HCT116 (cell line): ENCODE measurements around the gene TF. TPM values are rescaled to one million over a fixed set of nuclear protein-coding genes. Genes with fewer than 3 reads are reported as not detected.
A peak's percentile ranks its signal among the peaks of the same experiment; 100 is the strongest.

ENCODE experiments used
- ATAC-seq: fragments of 200-7000 bp; cut with Tn5 transposase; 2 replicates; pipeline ENCODE4 v1.9.1; 2020; ENCODE audit warnings: mild to moderate bottlenecking, moderate library complexity
- BruUV-seq: library from RNA; stranded (reverse); fragments of 400-500 nt; replicated peaks from 2 replicates; lab custom pipeline; 2021; lab: Mats Ljungman, UMichigan
- CTCF ChIA-PET: fragments of 300-600 bp; sonication (Branson Sonifier 250); formaldehyde crosslinking; loops from one replicate; lab custom pipeline; 2021; ENCODE audit warnings: antibody characterized with exemption; lab: Charles Lee
- POLR2A ChIA-PET: fragments of 300-600, 350-600 bp; sonication (Branson Sonifier 250); formaldehyde crosslinking; loops from one replicate; lab custom pipeline; 2021; ENCODE audit warnings: antibody characterized with exemption; lab: Charles Lee
- RAD21 ChIA-PET, 2 experiments: fragments of 300-600 bp; sonication (Branson Sonifier 250); formaldehyde crosslinking; loops; one replicate each; lab custom pipeline; 2023; ENCODE audit warnings: low total read pairs in 2 of 2; ENCODE audit not compliant: uncharacterized antibody in 2 of 2, unreplicated experiment in 2 of 2, low non-redundant PET in 1 of 2; lab: Charles Lee
- DNase-seq: peaks from one replicate; pipeline ENCODE4 v3.0.0-alpha.2; 2010; ENCODE audit warnings: low read depth, low spot score
- H2AFZ ChIP-seq: fragments of 200-600 bp; shearing (Covaris generic), sonication (generic); 2 replicates; pipeline ENCODE4 v1.6.1; 2017; ENCODE audit warnings: low read depth, mixed run types, mixed read lengths, antibody characterized with exemption, low read length; ENCODE audit not compliant: poor library complexity, severe bottlenecking
- H3K27ac ChIP-seq: 2 replicates; pipeline ENCODE4 v1.5.1; 2012; ENCODE audit warnings: low read depth, low read length
- H3K27me3 ChIP-seq: fragments of 200-600 bp; sonication (generic); 2 replicates; pipeline ENCODE4 v1.6.1; 2016; ENCODE audit warnings: mixed run types, low read length, mixed read lengths; ENCODE audit not compliant: insufficient read depth
- H3K36me3 ChIP-seq, 2 experiments: fragments of 200-500 bp in 1 of 2; fragments of 200-600 bp in 1 of 2; sonication (Bioruptor generic) in 1 of 2; sonication (generic) in 1 of 2; 2 replicates each; pipeline versions ENCODE4 v1.5.1 to v1.6.1; 2014 to 2016; ENCODE audit warnings: low read length in 2 of 2, inconsistent platforms in 1 of 2, mixed read lengths in 1 of 2, mixed run types in 1 of 2; ENCODE audit not compliant: insufficient read depth in 2 of 2, control insufficient read depth in 1 of 2
- H3K4me1 ChIP-seq, 2 experiments: fragments of 200-600 bp in 1 of 2; sonication (generic) in 1 of 2; 2 replicates each; pipeline versions ENCODE4 v1.5.1 to v1.6.1; 2012 to 2017; ENCODE audit warnings: low read length in 2 of 2, inconsistent platforms in 1 of 2, mild to moderate bottlenecking in 1 of 2, mixed read lengths in 1 of 2, mixed run types in 1 of 2, moderate library complexity in 1 of 2; ENCODE audit not compliant: insufficient read depth in 2 of 2, control insufficient read depth in 1 of 2
- H3K4me2 ChIP-seq: fragments of 200-600 bp; sonication (generic); 2 replicates; pipeline ENCODE4 v1.6.1; 2017; ENCODE audit warnings: mixed run types, low read length, mixed read lengths
- H3K4me3 ChIP-seq, 2 experiments: fragments of 200-600 bp in 1 of 2; sonication (generic) in 1 of 2; replicated peaks in 1 of 2; 2 replicates each; pipeline ENCODE4 v1.5.1; 2011 to 2016; ENCODE audit warnings: low read length in 2 of 2, control low read depth in 1 of 2, low read depth in 1 of 2, mild to moderate bottlenecking in 1 of 2, mixed read lengths in 1 of 2, mixed run types in 1 of 2
- H3K79me2 ChIP-seq: fragments of 200-600 bp; sonication (generic); 2 replicates; pipeline ENCODE4 v1.6.1; 2017; ENCODE audit warnings: mild to moderate bottlenecking, mixed run types, low read length, moderate library complexity, mixed read lengths; ENCODE audit not compliant: insufficient read depth
- H3K9ac ChIP-seq: fragments of 200-600 bp; sonication (generic); 2 replicates; pipeline ENCODE4 v1.6.1; 2016; ENCODE audit warnings: low read length, mixed read lengths
- H3K9me2 ChIP-seq: fragments of 200-600 bp; sonication (generic), shearing (Covaris generic); 2 replicates; pipeline ENCODE4 v1.6.1; 2017; ENCODE audit warnings: mixed run types, mild to moderate bottlenecking, moderate library complexity; ENCODE audit not compliant: insufficient read depth
- H3K9me3 ChIP-seq, 2 experiments: fragments of 200-500 bp in 1 of 2; fragments of 200-600 bp in 1 of 2; sonication (Bioruptor generic) in 1 of 2; sonication (generic) in 1 of 2; 2 replicates each; pipeline ENCODE4 v1.6.1; 2014 to 2017; ENCODE audit warnings: low read length in 2 of 2, mixed read lengths in 2 of 2, inconsistent platforms in 1 of 2, low read depth in 1 of 2, mild to moderate bottlenecking in 1 of 2, mixed run types in 1 of 2, moderate library complexity in 1 of 2; ENCODE audit not compliant: control insufficient read depth in 1 of 2, insufficient read depth in 1 of 2
- H4K20me1 ChIP-seq: fragments of 200-600 bp; sonication (generic), shearing (Covaris generic); 2 replicates; pipeline ENCODE4 v1.6.1; 2017; ENCODE audit warnings: mixed run types, mild to moderate bottlenecking, moderate library complexity; ENCODE audit not compliant: insufficient read depth
- CTCF ChIP-seq, 3 experiments: fragments of 200-600 bp in 1 of 3; sonication (generic) in 1 of 3; IDR thresholded peaks in 2 of 3; conservative IDR thresholded peaks in 1 of 3; 2 replicates each; pipeline ENCODE4 v1.5.1; 2012 to 2017; ENCODE audit warnings: low read depth in 2 of 3, low read length in 2 of 3, antibody characterized with exemption in 1 of 3, borderline replicate concordance in 1 of 3, control low read depth in 1 of 3, mild to moderate bottlenecking in 1 of 3, mixed read lengths in 1 of 3, mixed run types in 1 of 3, moderate library complexity in 1 of 3; ENCODE audit not compliant: insufficient read depth in 1 of 3
- EGR1 ChIP-seq: IDR thresholded peaks from 2 replicates; pipeline ENCODE4 v1.6.1; 2012; ENCODE audit warnings: low read depth
- FOSL1 ChIP-seq: IDR thresholded peaks from 2 replicates; pipeline ENCODE4 v1.6.1; 2012; ENCODE audit warnings: low read depth
- JUND ChIP-seq: IDR thresholded peaks from 2 replicates; pipeline ENCODE4 v1.6.1; 2012
- POLR2AphosphoS5 ChIP-seq: IDR thresholded peaks from 2 replicates; pipeline ENCODE4 v1.6.1; 2011; ENCODE audit warnings: mild to moderate bottlenecking, low read depth, low read length, moderate library complexity
- REST ChIP-seq: IDR thresholded peaks from 2 replicates; pipeline ENCODE4 v1.6.1; 2012; ENCODE audit warnings: low read depth
- SP1 ChIP-seq: IDR thresholded peaks from 2 replicates; pipeline ENCODE4 v1.6.1; 2012; ENCODE audit warnings: low read depth
- TCF7L2 ChIP-seq: IDR thresholded peaks from 2 replicates; pipeline ENCODE4 v1.7.0; 2011; ENCODE audit warnings: borderline replicate concordance, inconsistent platforms; ENCODE audit not compliant: insufficient read depth, insufficient read length; ENCODE audit errors: extremely low read depth
- ZBTB33 ChIP-seq: IDR thresholded peaks from 2 replicates; pipeline ENCODE4 v1.6.1; 2011; ENCODE audit warnings: mild to moderate bottlenecking, low read length, moderate library complexity; ENCODE audit not compliant: insufficient replicate concordance; ENCODE audit errors: extremely low read depth
- intact Hi-C: fragments of 100-400 bp; cut with micrococcal nuclease; formaldehyde crosslinking; loops from 2 replicates; pipeline ENCODE4 v1.10.0; 2022
- total RNA-seq: library from RNA; stranded (reverse); gene quantifications from one replicate; pipeline ENCODE4 v1.2.1, GENCODE V29; 2021; ENCODE audit not compliant: unreplicated experiment

Gene TF
- total RNA-seq, 1 experiment from 2014 or later, result 10.4 TPM

GRCh38 chr3:133703915-133704314 is 42.3 kb upstream of the TF start (continued):
- TF ChIP-seq REST (no peak), FOSL1 (no peak), POLR2AphosphoS5 (no peak)

- H3K9me2 ChIP-seq, result no peaks in the 10 kb centered on the region
- no peaks in the 10 kb centered on the region for H3K4me1 ChIP-seq
- RAD21 ChIA-PET, result no interaction called here
- H3K4me2 ChIP-seq, result no peak overlapping the region
- BruUV-seq, result no TSS peak
- no peaks in the 10 kb centered on the region for H3K9me3 ChIP-seq
- H3K9ac ChIP-seq, result no peak overlapping the region
- CTCF ChIA-PET, result no interaction called here
- H3K36me3 ChIP-seq, result no peaks in the 10 kb centered on the region
- H3K27me3 ChIP-seq, result peaks cover 47% of the 10 kb centered on the region
- H4K20me1 ChIP-seq, result no peaks in the 10 kb centered on the region
- H3K27ac ChIP-seq, result no peak overlapping the region
- ATAC-seq (no peak), DNase-seq (no peak)
- no peak overlapping the region for H2AFZ ChIP-seq
- TF ChIP-seq POLR2AphosphoS5, result no peak
- TF ChIP-seq CTCF (IDR thresholded peaks at IDR 0.05 in 2 of 3, conservative IDR thresholded peaks at IDR 0.05 in 1 of 3; ENCODE audit: borderline replicate concordance in 1 of 3, insufficient read depth in 1 of 3, low read depth in 2 of 3, low read length in 2 of 3), result 0 out of 6 replicates have a peak, but pooled peaks of 1 of the 3 experiments have one; percentile 5
- no peak for TF ChIP-seq TCF7L2
- no peak for TF ChIP-seq SP1
- TF ChIP-seq JUND, result no peak
- no peak for TF ChIP-seq ZBTB33
- TF ChIP-seq EGR1, result no peak
- TF ChIP-seq, all 23 proteins: peak for 1
- intact Hi-C loops, result no loop called here
- POLR2A ChIA-PET, result no interaction called here
- no peaks in the 10 kb centered on the region for H3K79me2 ChIP-seq
- H3K4me3 ChIP-seq, result no peak overlapping the region
Observed at GRCh38 chr3:133706033-133706432, 40.2 kb upstream of the TF start.
